ENCODE data around the gene ESPNL. TPM values are rescaled to one million over a fixed set of nuclear protein-coding genes. Genes with fewer than 3 reads are reported as not detected.

Gene ESPNL
- total and polyA plus RNA-seq, 9 donors, result 0.11 to 12.9 (median 0.61) TPM

DNA sequence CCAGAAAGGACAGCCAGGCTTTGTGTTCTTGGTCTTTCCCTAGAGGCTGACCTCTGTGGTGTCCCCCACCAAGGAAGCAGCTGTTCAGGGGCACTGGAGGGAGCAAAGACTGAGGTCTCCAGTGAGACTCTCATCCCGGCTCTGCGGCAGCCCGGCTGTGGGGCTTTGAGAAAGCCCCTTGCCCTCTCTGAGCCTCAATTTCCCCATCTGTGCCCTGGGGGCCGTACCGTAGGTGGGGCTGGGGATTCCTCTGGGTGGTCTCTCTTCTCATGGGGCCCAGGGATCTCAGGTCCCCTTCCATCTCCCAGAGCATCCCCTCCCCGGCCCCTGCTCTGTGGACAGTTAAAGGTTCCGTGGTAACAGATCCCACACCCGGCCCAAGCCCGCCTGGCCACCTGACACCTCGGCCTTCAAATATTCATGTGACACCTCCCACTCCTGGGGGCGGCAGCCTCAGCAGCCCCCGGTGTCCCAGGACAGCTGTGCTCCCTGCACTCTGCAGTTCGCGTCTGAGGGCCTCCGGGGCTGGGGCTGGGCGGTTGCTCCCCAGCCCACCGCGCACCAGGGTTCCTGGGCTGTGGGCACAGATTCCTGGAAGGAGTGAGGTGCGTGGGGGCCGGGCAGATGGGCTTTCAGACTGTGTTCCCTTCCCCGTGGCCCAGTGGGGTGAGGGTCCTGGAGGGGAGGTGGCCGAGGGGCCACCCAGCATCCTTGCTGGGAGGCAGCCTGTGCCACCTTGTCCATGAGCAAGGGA, 23.3 kb downstream of the ESPNL start:
- H3K27me3 ChIP-seq, result no peaks in the 10 kb centered on the region
- no peaks in the 10 kb centered on the region for H3K36me3 ChIP-seq
- intact Hi-C loops (cut with DNase I), result no loop called here
- DNase-seq, result no peak
- H3K4me3 ChIP-seq, result no peak overlapping the region
- H3K27ac ChIP-seq, result no peak overlapping the region
- peaks cover 6% of the 10 kb centered on the region for H3K4me1 ChIP-seq (ENCODE audit: insufficient read depth)
- TF ChIP-seq, protein P1, sequence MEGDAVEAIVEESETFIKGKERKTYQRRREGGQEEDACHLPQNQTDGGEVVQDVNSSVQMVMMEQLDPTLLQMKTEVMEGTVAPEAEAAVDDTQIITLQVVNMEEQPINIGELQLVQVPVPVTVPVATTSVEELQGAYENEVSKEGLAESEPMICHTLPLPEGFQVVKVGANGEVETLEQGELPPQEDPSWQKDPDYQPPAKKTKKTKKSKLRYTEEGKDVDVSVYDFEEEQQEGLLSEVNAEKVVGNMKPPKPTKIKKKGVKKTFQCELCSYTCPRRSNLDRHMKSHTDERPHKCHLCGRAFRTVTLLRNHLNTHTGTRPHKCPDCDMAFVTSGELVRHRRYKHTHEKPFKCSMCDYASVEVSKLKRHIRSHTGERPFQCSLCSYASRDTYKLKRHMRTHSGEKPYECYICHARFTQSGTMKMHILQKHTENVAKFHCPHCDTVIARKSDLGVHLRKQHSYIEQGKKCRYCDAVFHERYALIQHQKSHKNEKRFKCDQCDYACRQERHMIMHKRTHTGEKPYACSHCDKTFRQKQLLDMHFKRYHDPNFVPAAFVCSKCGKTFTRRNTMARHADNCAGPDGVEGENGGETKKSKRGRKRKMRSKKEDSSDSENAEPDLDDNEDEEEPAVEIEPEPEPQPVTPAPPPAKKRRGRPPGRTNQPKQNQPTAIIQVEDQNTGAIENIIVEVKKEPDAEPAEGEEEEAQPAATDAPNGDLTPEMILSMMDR (IDR thresholded peaks at IDR 0.05), result no peak
- TF ChIP-seq EP300 (IDR thresholded peaks at IDR 0.05) (no peak), POLR2A (IDR thresholded peaks at IDR 0.05) (no peak)
- WGBS, 3 donors, result 63 to 75% (median 72%) methylated on average over 21 to 22 of the region's 22 CpGs
- no peaks in the 10 kb centered on the region for H3K9me3 ChIP-seq

DNA sequence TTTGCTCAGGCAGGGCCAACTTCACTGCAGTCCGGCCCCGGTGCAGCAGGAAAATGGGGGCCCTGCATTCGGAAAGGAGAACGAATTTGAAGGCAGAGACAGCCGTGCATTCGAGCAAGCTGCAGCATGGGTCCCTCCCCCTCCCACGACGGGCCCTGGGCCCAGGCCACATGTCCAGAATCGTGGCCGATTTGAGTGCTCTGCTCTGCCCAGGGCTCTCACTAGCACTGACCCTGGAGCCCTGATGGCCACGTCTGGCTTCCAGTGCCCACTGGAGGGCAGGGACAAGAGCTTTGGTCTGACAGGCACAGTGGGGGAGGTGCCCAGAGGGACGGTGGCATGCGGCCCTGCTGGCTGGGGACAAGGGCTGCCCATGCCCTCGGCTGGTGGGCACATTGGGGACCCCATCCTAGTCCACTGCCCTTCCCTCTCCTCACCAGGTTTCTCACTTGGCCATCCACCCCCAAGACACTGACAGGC, 23.9 kb downstream of the ESPNL start:
- Histone ChIP-seq H3K4me1 (ENCODE audit: insufficient read depth) (peaks cover 6% of the 10 kb centered on the region), H3K36me3 (no peaks in the 10 kb centered on the region), H3K27ac (no peak overlapping the region), H3K27me3 (no peaks in the 10 kb centered on the region), H3K9me3 (no peaks in the 10 kb centered on the region), H3K4me3 (no peak overlapping the region)
- 59 to 73% (median 65%) methylated on average over 14 of the region's 14 CpGs for WGBS, 3 donors
- intact Hi-C loops (cut with DNase I), result no loop called here
- DNase-seq, result no peak
- no peak for TF ChIP-seq POLR2A (IDR thresholded peaks at IDR 0.05)
- TF ChIP-seq, protein P1 (IDR thresholded peaks at IDR 0.05), result no peak
- TF ChIP-seq EP300 (IDR thresholded peaks at IDR 0.05), result no peak

- intact Hi-C loops (cut with DNase I), result no loop called here
- Histone ChIP-seq H3K4me1 (ENCODE audit: insufficient read depth) (peaks cover 6% of the 10 kb centered on the region), H3K27ac (no peak overlapping the region), H3K4me3 (no peak overlapping the region), H3K36me3 (no peaks in the 10 kb centered on the region), H3K27me3 (no peaks in the 10 kb centered on the region), H3K9me3 (no peaks in the 10 kb centered on the region)
- no peak for DNase-seq
- 85 to 88% (median 88%) methylated on average over 19 of the region's 19 CpGs for WGBS, 3 donors
- no peak for TF ChIP-seq EP300 (IDR thresholded peaks at IDR 0.05)
- TF ChIP-seq POLR2A (IDR thresholded peaks at IDR 0.05), result no peak
These were observed 24.5 kb downstream of the ESPNL start for GRCh38 chr2:238124488-238125126.

DNA sequence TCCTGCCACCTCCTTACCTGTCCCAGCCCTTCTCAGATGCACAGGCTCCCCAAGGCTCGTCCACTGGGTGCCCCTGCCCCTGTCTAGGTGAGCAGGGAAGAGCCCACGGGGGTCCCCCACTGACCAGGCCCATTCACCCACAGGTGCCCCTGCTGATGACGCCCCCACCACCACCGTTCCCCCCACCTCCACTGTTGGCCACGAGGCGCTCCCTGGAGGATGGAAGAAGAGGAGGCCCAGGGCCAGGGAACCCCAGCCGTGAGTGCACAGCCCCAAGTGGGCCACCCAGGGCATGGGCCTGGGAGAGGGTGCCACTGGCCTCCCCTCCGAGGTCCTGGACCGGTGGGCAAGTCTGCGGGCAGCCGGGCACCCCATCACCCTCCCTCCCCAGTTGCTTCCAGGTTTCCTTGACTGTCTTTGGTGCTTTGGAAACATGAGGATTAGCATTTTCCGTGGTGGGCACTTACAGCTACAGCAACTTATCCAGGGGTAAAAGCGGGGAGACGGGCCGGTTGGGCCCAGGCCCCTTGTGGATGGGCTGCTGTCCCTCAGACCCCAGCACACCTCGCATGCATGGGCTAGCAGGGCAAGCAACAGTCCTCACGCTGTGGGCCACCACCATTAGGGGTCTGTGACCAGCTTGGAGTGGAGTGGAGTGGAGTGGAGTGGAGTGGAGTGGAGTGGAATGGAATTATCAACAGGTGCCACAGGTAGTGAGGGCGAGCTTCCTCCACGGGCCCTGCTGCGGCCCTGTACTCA, 25.2 kb downstream of the ESPNL start:
- TF ChIP-seq EP300 (IDR thresholded peaks at IDR 0.05) (no peak), POLR2A (IDR thresholded peaks at IDR 0.05) (no peak)
- TF ChIP-seq, protein P1 (IDR thresholded peaks at IDR 0.05), result no peak
- Histone ChIP-seq H3K27ac (no peak overlapping the region), H3K9me3 (no peaks in the 10 kb centered on the region), H3K36me3 (no peaks in the 10 kb centered on the region), H3K4me3 (no peak overlapping the region), H3K4me1 (ENCODE audit: insufficient read depth) (peaks cover 6% of the 10 kb centered on the region), H3K27me3 (no peaks in the 10 kb centered on the region)
- intact Hi-C loops (cut with DNase I), result no loop called here
- 85 to 91% (median 90%) methylated on average over 20 of the region's 20 CpGs for WGBS, 3 donors
- no peak for DNase-seq
